HG02970 (cell line): ENCODE data around the gene METTL22.

Experiments
- ATAC-seq: cut with Tn5 transposase; IDR thresholded peaks from one replicate; pipeline ENCODE4 v1.9.1; 2021; ENCODE audit warnings: mild to moderate bottlenecking, moderate library complexity, moderate number of reproducible peaks; ENCODE audit not compliant: unreplicated experiment, low FRiP score

Gene METTL22

DNA sequence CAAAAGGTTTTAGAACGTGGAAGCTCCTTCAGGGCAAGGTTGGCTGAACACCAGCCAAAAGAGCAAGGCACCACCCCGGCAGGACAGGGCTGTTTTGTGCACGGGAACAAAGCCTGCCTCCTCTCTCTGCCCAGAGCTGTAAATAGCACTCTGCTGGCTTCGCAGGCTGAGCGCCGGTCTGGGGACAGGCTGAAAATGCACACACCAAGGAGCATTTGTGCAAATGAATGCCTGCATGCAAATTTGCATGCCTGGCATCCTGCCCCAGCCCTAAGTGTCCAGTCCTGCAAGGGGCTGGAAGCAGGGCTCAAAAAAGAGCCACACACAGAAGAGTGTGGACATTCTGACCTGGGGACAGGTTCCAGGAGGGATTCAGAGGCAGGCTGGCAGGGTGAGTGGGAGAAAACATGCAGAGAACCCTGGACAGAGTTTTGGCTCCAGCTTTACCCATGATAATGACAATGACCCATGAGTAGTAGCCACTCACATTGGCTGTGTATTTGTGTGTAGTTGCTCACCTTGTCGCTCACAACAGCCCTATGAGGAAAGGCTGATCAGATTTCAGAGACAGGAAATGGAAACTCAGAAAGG, 64.6 kb downstream of the METTL22 start:
- no peak for ATAC-seq

DNA sequence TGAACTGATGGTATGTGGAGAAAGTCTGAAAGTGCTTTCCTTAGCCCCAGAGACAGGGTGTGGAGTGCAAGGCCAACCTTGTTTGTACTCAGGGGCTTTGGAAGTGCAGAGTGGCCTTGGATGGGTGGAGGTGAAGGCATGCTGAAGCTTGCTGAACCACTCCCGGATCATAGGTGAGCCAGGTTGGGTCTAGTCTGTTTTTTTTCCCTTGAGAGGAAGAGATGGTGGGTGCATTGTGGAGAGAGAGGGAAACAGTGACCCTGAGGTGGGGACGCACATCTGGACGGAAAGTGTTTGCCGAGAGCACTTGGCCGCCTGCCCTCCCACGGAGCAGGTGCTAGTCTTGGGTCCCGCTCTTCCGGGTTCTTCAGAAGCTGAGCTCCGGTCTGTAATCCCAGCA, 65.4 kb downstream of the METTL22 start:
- no peak for ATAC-seq

DNA sequence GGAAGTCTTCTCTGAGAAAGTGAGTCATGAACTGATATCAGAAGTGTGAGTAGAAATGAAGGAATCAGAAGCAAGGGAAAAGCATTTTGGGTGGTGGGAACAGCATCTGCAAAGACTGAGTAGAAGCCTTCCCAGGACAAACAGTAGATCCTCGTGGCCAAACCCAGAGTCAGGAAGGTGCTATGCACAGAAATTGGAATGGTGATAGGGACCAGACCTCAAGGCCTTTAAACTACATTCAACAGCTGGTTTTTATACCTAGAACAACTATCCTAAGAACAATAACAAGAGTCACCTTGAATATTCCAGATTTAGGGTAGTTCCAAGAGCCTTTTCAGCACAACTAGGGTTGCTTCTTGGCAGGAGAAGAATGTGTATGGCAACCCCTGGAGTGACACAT, 68.2 kb downstream of the METTL22 start:
- ATAC-seq, result no peak

DNA sequence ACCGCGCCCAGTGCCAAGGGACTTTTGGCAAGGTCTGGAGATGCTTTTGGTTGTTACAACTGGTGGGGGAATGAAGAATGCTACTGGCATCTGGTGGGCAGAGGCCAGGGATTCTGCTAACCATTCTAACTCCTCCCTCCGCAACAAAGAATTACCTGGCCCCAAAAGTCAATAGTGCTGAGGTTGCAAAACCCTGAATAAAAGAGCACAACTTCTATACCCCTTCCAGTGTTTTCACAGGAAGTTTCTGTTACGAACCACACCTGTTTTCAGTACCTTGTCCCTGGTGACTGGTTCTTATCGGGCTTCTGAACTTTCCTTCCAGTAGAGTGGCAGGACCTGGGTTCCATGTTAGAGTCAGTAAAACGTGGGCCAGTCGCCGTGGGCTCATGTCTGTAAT, 70.2 kb downstream of the METTL22 start:
- no peak for ATAC-seq

DNA sequence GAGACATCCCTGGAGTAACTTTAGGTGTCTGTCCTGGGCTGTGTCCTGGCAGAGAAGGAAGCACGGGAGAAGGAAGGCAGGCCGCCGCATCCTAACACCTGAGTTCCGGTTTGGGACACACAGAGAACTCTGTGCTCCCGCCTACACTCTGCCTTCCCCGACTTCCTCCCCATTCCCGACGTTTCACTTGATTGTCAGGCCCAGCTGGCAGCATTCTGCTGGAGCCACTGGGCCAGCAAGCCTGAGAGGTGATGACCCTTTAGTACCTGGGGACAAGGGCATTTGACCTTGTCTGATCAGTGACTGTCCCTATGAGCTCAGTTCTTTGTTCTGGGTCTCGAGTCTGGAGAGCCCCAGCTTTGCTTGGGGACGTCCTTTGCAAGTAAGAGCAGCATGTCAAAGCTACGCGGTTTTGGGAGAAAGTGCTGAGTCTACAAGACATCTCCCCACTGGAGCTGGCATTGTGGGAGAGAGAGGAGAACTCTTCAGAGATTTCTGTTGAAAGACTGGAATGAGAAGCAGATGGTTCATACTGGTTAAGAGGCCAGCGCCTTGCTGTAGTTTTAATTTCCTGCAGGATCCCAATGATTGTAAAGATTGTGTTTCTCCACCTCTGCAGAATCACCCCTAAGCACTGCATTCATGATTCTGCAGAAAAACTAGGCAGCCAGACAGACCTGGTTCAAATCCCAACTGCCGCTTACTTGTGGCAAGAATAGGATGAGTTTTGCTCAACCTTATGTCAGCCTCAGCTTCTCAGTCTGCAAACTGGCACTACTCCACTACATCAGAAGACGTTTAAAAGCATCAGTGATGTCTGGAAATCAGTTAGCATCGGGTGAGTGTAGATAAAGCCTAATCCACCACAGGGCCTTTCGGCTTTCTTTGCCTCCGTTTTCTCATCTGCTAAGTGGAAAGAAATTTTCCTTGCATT, 73.6 kb downstream of the METTL22 start:
- no peak for ATAC-seq

DNA sequence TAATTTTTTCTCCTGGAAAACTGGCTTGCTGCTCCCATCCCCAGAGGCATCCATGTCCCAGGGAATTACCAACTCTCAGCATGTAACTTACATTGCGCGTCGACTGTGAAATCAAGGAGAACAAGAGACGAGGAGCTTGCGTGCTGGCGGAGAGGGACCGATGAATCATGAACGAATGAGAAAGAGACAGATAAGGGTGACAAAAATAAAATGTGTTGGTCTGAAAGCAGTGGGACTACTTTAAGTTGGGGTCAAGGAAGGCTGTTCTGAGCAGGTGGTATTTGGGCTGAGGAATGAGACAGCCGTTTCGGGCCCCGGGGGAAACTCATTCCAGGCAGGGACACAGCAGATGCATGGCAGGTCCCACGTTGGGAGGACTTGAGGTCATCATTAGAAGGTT, 75.4 kb downstream of the METTL22 start:
- no peak for ATAC-seq

DNA sequence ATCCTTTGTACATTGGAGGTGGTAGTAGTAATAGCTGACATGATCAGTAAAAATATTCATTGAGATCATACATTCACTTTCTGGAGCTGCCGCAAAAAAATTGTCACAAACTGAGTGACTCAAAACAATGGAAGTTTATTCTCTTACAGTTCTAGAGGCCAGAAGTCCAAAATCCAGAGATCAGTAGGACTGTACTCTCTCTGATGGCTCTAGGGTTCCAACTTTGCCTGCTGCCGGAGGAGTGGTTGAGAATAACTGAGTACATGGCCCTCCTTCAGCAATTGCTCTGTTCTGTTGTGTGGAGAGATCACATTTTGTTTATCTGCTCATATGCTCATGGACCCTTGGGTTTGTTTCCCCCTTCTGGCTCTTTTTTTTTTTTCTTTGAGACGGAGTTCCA, 76.5 kb downstream of the METTL22 start:
- no peak for ATAC-seq
